ENCODE measurements around the gene ANK2. TPM values are rescaled to one million over a fixed set of nuclear protein-coding genes. Genes with fewer than 3 reads are reported as not detected.

ANK2 gene
- total and polyA plus RNA-seq, 2 of the 13 experiments (the other 11 are each of a cell fraction or from before 2014, with no cell fraction given), result 2.7 to 15.1 TPM

- TF ChIP-seq SKIL (CRISPR knock-in tag; IDR thresholded peaks at IDR 0.05; ENCODE audit: borderline replicate concordance) (no peak), ZNF562 (CRISPR knock-in tag; IDR thresholded peaks at IDR 0.05; ENCODE audit: borderline replicate concordance) (no peak), SP140L (CRISPR knock-in tag; IDR thresholded peaks at IDR 0.05; ENCODE audit: borderline replicate concordance) (0 out of 2 replicates have a peak, but pooled peaks have one; percentile 83), ZNF333 (CRISPR knock-in tag; IDR thresholded peaks at IDR 0.05; ENCODE audit: borderline replicate concordance) (no peak), ESRRA (CRISPR knock-in tag; IDR thresholded peaks at IDR 0.05; ENCODE audit: low read depth) (no peak), XBP1 (CRISPR knock-in tag; IDR thresholded peaks at IDR 0.05) (no peak), GPBP1L1 (CRISPR knock-in tag; IDR thresholded peaks at IDR 0.05) (no peak), ZNF274 (CRISPR knock-in tag; IDR thresholded peaks at IDR 0.05) (no peak), ZNF143 (CRISPR knock-in tag; IDR thresholded peaks at IDR 0.05) (no peak), ZBTB44 (CRISPR knock-in tag; IDR thresholded peaks at IDR 0.05) (0 out of 2 replicates have a peak, but pooled peaks have one; percentile 74), ZNF567 (CRISPR knock-in tag; IDR thresholded peaks at IDR 0.05; ENCODE audit: borderline replicate concordance) (no peak), HNF1A (IDR thresholded peaks at IDR 0.05; ENCODE audit: low read depth) (no peak), HNF1A (CRISPR knock-in tag; IDR thresholded peaks at IDR 0.05; ENCODE audit: borderline replicate concordance) (no peak)
These were observed 132.0 kb downstream of the ANK2 start (continued) for GRCh38 chr4:113181289-113182007.
